Kidney capillary endothelial cell (primary cell): ENCODE results near the gene DRD1.
"Not testable (repeated sequence)": the region's sequence is repeated elsewhere in the genome, so short reads cannot be mapped to it uniquely, and the experiment has no call there.

Experiments
- DNase-seq: peaks from one replicate; pipeline ENCODE4 v3.0.0-alpha.2; 2018; ENCODE audit warnings: low spot score

DRD1 gene

DNA sequence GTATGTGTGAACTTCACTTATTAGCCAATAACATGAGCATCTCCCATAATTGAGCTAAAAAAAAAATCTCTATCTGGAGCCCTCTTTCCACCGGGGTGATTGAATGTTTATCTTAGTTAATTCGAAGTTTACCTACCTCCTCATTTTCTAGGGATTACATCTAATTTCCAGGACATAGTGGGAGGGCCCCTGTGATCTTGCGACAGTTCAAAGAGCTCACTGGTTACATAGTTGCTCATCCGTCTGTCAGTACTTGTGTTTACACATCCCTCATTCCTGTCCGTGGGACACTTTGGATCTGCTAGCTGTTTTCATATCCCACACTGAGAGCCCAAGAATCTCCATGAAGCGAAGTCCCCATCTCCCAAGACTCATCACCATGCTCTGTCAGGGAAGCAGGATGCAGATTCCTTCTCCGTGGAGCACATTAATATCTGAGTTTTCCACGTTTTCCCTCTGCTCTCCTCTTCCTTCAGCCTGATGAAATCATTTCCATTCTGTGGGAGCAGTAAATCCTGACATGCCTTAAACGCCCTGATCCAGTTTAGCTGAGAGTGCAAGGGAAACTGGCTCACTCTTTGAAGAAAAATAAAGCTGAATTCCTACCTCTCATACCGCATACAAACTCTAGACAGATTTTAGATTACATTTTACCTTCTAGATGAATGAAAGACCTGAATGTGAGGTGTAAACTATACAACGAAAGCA, 24.2 kb upstream of the DRD1 start:
- DNase-seq = no peak

- no peak for DNase-seq
Measured at GRCh38 chr5:175466700-175467318, 22.8 kb upstream of the DRD1 start.

DNA sequence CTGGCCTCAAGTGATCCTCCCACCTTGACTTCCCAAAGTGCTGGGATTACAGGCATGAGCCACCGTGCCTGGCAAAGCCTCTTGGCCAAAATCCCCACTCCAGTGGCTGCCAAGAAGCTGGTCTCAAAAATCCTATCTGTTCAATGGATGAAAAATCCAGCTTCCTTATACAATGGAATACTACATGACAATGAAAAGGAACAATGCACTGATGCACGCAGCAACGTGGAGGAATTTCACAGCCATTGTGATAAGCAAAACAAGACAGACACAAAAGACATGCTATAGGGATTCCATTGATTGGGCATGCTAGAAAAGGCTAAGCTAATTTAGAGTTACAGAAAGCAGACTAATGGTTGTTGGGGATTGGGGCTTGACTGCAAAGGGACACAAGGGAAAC, 21.3 kb upstream of the DRD1 start:
- DNase-seq = no peak

DNA sequence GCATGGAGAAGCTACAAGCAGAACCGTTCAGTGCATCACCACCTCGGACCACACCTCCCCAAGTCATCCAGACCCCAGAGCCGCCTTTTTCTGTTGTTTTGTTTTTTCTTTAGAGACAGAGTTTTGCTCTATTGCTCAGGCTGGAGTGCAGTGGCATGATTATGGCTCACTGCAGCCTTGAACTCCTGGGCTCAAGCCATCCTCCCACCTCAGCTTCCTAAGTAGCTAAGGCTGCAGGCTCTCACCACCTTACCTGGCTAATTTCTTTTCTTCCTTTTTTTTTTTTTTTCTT, 20.9 kb upstream of the DRD1 start:
- DNase-seq = no peak

DNA sequence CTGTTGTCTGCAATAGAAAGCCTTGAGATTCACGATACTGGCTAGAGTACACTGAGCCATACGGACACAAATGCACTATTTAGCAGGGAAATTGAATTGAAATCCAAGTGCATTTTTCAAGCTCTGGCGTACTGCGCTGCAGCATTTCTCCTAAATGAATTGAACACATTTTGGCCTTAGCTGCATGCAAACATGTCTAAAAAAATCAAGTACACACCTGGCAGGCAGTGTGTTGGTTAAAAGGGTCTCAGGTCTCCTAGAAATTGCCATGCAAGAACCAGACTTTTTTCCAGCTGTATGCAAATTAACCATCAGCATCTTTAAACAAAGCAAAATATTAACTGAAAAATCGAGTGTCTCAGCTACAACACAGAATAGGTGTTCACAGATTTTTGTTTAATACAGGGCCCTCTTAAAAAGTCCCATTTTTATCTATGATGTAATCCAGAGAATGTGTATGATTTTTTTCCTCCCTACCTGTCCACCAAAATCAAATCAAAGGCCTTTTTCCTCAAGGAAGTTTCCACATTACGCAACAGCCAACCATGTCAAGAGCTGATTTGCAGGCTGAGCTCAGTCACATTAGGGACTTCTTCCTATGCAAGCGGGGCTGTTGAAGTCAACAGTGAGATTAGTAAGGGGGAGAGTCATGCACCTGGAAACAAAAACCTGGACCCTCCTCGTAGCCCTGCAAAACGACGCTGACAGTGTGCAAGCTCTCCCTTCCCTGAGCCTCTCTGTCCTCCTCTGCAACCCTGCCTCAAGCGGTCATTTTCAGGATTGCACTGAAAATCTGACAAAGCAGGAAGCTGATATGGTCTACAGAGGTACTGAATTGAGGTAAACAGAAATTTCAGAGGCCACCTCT, 20.3 kb upstream of the DRD1 start:
- peak; percentile 17 for DNase-seq

DNA sequence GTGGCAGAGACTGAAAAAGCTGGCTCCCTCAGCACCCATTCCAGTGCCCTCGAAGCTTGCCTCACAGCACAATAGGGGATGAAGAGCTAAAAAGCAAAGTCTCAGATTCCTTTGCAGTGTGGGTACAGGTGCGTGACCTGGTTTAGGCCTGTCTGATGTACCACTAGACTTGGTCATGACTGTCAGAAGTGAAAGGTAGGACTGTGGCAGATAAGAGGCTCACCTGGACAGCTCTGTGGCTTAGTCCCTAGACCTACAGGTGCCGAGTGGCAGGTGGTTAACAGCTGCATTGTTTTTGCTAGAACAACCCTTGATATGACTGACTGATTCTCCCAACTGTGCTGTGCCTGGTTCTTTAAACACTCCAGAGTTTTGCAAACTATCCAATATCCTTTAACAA, 19.7 kb upstream of the DRD1 start:
- no peak for DNase-seq

DNA sequence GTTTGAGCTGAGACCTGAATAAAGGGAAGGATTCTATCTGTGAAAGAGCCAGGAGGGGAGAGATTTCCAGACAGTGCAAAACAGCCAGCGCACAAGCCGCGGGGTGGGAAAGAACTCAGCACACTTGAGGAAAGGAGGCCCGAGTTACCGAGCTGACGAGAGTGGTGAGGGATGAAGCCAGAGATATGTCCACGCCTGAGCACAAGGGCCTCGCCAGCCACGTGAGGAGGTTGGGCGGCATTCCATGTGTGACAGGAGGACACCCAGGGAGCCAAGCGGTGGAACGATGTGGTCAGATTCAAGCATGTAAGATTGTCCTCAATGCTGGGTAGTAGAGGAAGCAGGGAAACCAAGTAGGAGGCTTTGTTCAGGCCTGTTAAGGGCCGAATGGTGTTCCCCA, 17.4 kb upstream of the DRD1 start:
- no peak for DNase-seq

GRCh38 chr5:175460552-175460951, 16.6 kb upstream of the DRD1 start:
- DNase-seq = no peak

- no peak for DNase-seq
Measured at GRCh38 chr5:175460126-175460525, 16.1 kb upstream of the DRD1 start.

DNA sequence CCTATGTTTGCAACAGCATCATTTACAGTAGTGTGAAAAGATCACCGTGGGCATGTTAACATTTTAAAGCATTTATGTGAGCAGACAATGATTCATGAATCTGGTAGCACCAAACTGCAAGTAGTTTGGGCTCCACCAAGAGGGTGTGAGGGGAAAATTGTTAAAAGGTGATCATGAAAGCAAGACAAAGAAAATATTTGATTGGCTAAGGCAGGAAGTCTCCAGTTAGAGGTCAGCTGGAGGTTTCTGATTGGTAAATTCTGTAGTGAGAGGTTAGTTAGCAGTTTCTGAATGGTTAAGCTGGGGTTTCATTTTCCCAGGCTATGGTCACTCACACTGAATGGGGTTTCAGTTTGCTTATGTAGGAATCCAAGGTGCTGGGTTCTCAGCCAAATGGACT, 13.5 kb upstream of the DRD1 start:
- DNase-seq = no peak

GRCh38 chr5:175456105-175456742, 12.2 kb upstream of the DRD1 start:
- DNase-seq = no peak

DNA sequence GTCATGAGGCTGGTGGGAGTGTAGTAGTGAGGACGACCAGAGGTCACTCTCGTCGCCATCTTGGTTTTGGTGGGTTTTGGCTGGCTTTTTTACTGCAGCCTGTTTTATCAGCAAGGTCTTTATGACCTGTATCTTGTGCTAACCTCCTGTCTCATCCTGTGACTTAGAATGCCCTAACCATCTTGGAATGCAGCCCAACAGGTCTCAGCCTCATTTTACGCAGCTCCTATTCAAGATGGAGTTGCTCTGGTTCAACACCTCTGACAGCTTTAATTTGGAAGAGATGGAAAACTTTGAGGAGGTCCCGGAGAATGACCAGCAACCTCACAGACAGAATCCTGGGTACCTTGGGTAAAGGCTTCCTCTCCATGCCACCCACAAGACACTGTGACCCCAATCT, 10.4 kb upstream of the DRD1 start:
- not testable (repeated sequence) for DNase-seq

- DNase-seq = no peak
Measured at GRCh38 chr5:175452166-175452565, 8.2 kb upstream of the DRD1 start.

DNA sequence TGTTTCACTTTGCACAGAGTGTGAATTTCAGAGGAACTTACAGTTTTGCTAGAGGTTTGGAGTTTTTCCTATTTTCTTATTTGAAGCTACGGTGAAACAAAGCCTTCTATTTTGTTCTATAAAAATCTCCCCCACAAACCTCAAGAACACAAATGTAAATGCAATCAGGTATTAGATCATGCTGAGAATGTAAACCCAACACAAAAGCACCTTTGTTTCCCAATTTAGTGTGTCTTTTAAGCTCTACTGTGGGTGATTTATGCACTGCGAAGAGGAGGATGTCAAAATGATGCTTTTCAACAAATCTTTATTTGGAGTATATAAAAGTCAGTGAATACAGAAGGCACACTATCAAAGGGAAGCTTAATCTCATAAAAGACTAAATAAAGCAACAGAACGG, 4.3 kb upstream of the DRD1 start:
- DNase-seq = no peak

DNA sequence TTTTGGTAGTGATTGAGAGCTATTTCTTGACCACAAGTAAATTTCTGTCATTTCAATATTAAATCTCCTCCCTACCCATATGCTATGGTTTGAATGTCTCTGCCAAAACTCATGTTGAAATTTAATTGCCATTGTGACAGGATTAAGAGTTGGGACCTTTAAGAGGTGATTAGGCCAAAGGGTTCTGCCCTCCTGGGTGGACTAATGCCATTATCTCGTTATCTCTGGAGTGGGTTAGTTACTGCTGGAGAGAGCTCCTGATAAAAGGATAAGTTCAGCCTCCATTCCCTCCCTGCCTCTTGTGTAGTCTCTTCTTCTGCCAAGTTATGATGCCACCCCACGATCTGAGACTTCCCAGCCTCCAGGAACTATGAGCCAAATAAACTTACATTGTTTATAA, 3.6 kb upstream of the DRD1 start:
- DNase-seq = no peak

DNA sequence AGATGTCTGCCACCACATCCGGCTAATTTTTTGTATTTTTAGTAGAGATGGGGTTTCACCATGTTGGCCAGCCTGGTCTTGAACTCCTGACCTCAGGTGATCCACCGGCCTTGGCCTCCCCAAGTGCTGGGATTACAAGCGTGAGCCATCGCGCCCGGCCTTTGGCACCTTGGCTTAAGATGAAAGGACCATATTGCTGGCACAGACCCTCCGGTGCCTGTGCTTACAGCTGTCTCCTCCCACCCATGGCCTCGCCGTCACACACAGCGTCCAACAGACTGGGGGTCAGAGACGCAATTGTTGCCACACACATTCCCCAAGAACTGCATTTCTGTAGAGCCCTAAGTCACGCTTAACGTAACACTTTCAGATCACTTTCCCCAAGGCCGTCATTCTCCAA, 2.4 kb upstream of the DRD1 start:
- not testable (repeated sequence) for DNase-seq

DNA sequence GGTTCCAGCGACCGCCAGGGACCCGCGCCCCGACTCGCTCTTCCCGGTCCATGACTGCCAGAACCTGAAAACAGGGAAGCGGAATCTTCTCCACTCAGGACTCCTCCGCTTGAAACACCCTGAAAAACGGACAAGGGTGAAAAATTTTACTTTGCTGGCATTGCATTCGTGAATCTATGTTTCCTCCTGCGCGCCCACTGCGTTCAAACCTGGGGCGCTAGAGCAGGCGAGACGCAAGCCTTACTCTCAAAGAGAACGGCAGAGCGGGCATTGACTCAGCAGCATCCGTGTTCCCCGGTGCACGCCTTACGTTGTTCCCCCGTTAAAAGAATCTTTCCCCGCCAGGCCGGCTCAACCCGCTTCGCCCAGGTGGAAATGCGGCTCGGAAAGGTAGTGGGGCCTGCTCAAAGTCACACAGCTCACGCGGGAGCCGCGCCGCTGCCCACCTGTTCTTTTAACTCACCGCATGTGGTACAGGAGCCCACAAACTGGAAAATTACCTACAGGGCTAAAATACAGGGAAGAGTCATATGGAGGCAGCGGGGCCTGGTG, 999 bp upstream of the DRD1 start:
- no peak for DNase-seq

GRCh38 chr5:175443514-175444059, 395 bp downstream of the DRD1 start:
- no peak for DNase-seq

DNA sequence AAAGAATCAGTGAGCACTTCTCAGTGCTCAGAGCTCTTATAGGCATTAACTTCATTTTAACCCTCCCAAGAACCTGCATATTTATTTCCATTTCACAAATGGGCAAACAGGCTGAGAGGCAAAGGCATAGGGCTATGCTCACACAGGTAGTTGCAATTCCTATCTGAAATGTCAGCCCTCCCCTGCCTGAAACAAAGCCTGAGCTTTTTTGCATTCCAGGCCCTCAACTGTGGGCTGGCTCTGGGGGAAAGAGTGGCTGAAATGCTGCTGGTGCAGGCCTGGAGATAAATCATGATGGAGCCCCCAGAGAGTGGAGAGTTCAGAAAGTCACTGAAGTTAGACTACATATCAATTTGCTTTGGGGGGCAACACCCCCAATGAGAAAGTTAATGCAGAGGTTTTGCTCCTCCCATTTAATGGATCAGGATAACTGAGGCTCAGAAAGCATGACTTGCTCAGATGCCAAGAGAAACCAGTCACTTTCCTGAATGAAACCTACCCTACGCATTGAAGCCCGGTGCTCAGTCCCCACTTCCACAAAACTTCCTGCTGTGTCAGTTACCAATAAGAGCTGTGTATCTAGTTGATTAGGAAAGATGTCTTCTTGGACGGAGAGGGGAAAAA, 5.6 kb downstream of the DRD1 start:
- DNase-seq = no peak

DNA sequence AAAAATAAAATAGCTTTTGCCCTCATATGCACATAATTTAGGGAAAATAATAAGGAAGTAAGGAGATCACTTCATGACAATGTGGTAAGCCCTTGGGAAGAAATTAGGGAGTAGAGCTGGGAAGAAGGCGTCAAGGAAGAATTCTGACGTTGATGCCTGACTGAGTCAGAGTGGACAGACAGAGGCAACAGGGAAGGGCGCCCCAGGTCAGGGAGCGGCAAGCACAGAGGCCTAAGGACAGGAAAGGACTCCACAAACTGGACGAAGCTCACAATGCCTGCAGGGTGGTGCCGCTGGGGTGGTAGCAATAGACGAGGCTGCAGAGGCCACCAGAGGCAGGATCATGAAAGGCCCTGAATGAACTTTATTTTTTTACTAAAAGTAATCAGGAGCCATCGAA, 7.6 kb downstream of the DRD1 start:
- no peak for DNase-seq

DNA sequence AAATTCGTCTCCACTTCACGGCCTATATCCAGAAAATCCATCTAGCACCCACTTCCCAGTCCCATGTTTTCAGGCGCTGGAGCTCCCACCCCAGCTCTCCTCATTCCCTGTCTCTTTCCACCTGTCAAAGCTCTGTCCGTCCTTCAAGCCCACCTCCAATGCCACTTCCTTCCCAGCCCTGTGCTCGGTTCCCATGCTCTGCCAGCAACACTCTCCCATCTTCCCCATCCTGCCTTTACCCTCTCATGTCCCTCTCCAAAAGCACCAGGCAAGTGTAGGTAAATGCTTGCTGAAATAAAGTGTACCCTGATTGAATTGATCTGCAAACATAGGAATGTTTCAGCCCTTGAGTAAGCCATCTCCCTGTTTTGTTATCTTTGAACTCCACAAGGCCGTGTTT, 9.2 kb downstream of the DRD1 start:
- no peak for DNase-seq

GRCh38 chr5:175427762-175428161, 16.2 kb downstream of the DRD1 start:
- no peak for DNase-seq
